ENCODE results near the gene WNT9B. TPM values are rescaled to one million over a fixed set of nuclear protein-coding genes. Genes with fewer than 3 reads are reported as not detected.

Gene WNT9B
- total and polyA plus RNA-seq, 4 experiments from 2014 or later: not detected

- peaks cover 2 to 5% (median 3%) of the 10 kb centered on the region in 4 donors for H3K4me1 Mint-ChIP-seq
- no peak overlapping the region for H3K4me3 ChIP-seq (ENCODE audit: low read length in 2 of 2)
- no peaks in the 10 kb centered on the region for H3K36me3 ChIP-seq (ENCODE audit: insufficient read depth, low read length)
- no peaks in the 10 kb centered on the region for H3K36me3 Mint-ChIP-seq
- CTCF ChIA-PET (ENCODE audit: partially characterized antibody): no interaction called here
- no peak for DNase-seq
- no peak overlapping the region for H3K27ac Mint-ChIP-seq
- H3K27me3 ChIP-seq (ENCODE audit: insufficient read depth, low read length): no peaks in the 10 kb centered on the region
- no peak overlapping the region for H3K4me3 Mint-ChIP-seq
- no peaks in the 10 kb centered on the region for H3K4me1 ChIP-seq (ENCODE audit: insufficient read depth, low read length)
- peaks cover 5 to 19% of the 10 kb centered on the region in 2 donors for H3K27me3 Mint-ChIP-seq
- intact Hi-C loops (cut with micrococcal nuclease): no loop called here
- H3K27ac ChIP-seq (ENCODE audit: low read depth, low read length): no peak overlapping the region
- POLR2A ChIA-PET (ENCODE audit: partially characterized antibody): no interaction called here
- no peaks in the 10 kb centered on the region for H3K9me3 ChIP-seq (ENCODE audit: control insufficient read depth in 1 of 2, low read length in 2 of 2)
- H3K9me3 Mint-ChIP-seq: peaks cover 0 to 10% (median 3%) of the 10 kb centered on the region in 8 donors
Measured at GRCh38 chr17:46901291-46901690, 49.9 kb downstream of the WNT9B start.

DNA sequence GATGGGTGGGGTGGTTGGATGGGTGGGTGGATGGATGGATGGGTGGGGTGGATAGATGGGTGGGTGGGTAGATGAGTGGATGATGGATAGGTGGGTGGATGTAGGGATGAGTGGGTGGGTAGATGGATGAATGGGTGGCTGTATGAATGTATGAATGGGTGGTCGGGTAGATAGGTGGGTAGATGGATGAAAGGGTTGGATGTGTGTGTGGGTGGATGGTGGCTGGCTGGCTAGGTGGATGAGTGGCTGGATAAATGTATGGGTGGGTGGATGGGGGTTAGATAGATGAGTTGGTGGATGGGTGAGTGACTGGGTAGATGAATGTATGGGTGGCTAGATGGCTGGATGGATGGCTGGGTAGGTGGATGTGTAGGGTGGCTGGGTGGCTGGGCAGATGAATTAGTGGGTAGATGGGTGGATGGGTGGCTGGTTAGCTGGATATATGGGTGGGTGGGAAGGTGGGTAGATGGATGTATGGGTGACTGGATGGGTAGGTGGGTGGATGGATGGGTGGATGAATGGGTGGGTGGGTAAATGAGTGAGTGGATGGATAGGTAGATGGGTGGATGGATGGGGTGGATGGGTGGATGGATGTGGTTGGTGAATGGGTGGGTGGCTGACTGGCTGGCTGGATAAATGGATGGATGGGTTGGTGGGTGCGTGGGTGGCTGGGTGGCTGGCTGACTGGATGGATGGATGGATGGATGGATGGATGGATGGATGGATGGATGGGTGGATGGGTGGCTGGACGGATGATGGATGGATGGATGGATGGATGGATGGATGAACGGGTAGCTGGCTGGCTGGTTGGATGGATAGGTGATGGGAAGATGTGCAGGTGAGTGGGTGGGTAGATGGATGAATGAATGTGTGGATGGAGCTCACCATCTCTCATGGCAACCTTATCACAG, 52.6 kb downstream of the WNT9B start:
- no peak overlapping the region for H3K27ac ChIP-seq (ENCODE audit: low read depth, low read length)
- Mint-ChIP-seq H3K27ac (no peak overlapping the region), H3K27me3 (peaks cover 4 to 10% of the 10 kb centered on the region in 2 donors), H3K4me3 (no peak overlapping the region), H3K9me3 (peaks cover 0 to 3% (median 0%) of the 10 kb centered on the region in 8 donors), H3K36me3 (no peaks in the 10 kb centered on the region), H3K4me1 (peaks cover 2 to 5% (median 3%) of the 10 kb centered on the region in 4 donors)
- intact Hi-C loops (cut with micrococcal nuclease): no loop called here
- H3K9me3 ChIP-seq (ENCODE audit: control insufficient read depth in 1 of 2, low read length in 2 of 2): no peaks in the 10 kb centered on the region
- H3K4me3 ChIP-seq (ENCODE audit: low read length in 2 of 2): no peak overlapping the region
- no peaks in the 10 kb centered on the region for H3K27me3 ChIP-seq (ENCODE audit: insufficient read depth, low read length)
- POLR2A ChIA-PET (ENCODE audit: partially characterized antibody): no interaction called here
- no peaks in the 10 kb centered on the region for H3K4me1 ChIP-seq (ENCODE audit: insufficient read depth, low read length)
- CTCF ChIA-PET (ENCODE audit: partially characterized antibody): no interaction called here
- H3K36me3 ChIP-seq (ENCODE audit: insufficient read depth, low read length): no peaks in the 10 kb centered on the region
- no peak for DNase-seq

DNA sequence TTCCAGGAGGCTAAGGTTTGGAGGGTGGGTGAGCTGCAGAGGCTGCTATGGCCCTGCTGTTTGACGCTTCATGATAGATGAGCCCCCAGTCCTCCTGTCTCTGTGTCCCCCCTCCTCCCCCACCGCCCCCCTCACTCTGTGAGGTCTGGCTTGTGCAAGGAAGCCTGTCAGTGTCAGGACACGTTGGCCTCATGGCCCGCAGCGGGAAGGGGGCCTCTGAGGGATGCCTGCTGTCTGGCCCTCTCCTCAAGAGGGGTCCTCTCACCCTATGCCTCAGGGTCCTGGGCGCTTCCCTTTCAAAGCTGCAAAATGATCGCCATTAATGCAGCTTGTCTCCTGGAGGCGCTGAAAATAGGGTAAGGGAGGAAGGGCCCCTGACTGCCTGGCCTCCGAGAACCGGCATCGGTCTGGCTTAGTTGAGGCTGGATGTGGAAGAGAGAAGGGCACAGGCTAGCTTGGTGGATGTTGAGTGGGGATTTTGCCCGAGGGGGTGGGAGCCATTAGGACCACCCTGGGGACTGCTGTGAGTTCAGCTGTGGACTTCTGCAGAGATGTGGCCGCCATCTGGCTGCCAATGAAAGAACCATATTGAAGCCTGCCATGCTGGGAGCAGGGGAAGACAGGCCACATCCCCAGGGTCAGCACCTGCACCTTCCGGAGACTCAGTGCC, 56.8 kb downstream of the WNT9B start:
- H3K4me1 Mint-ChIP-seq: peaks cover 2 to 5% (median 3%) of the 10 kb centered on the region in 4 donors
- no peak overlapping the region for H3K27ac Mint-ChIP-seq
- H3K4me1 ChIP-seq (ENCODE audit: insufficient read depth, low read length): no peaks in the 10 kb centered on the region
- no peak overlapping the region for H3K4me3 Mint-ChIP-seq
- H3K9me3 ChIP-seq (ENCODE audit: control insufficient read depth in 1 of 2, low read length in 2 of 2): no peaks in the 10 kb centered on the region
- H3K36me3 ChIP-seq (ENCODE audit: insufficient read depth, low read length): no peaks in the 10 kb centered on the region
- POLR2A ChIA-PET (ENCODE audit: partially characterized antibody): no interaction called here
- intact Hi-C loops (cut with micrococcal nuclease): no loop called here
- CTCF ChIA-PET (ENCODE audit: partially characterized antibody): no interaction called here
- H3K9me3 Mint-ChIP-seq: no peaks in the 10 kb centered on the region
- no peak for DNase-seq
- H3K27ac ChIP-seq (ENCODE audit: low read depth, low read length): no peak overlapping the region
- no peaks in the 10 kb centered on the region for H3K27me3 ChIP-seq (ENCODE audit: insufficient read depth, low read length)
- H3K36me3 Mint-ChIP-seq: no peaks in the 10 kb centered on the region
- peaks cover under 1 to 6% of the 10 kb centered on the region in 2 donors for H3K27me3 Mint-ChIP-seq
- H3K4me3 ChIP-seq (ENCODE audit: low read length in 2 of 2): no peak overlapping the region

- ChIA-PET CTCF (ENCODE audit: partially characterized antibody) (interaction anchor here (0.7 kb wide), 2 partner anchors 29 to 33 kb away, joined by 3 read pairs; no protein-coding TSS in a partner anchor), POLR2A (ENCODE audit: partially characterized antibody) (no interaction called here)
- Histone ChIP-seq H3K27me3 (ENCODE audit: insufficient read depth, low read length) (no peaks in the 10 kb centered on the region), H3K36me3 (ENCODE audit: insufficient read depth, low read length) (no peaks in the 10 kb centered on the region), H3K27ac (ENCODE audit: low read depth, low read length) (no peak overlapping the region), H3K4me3 (ENCODE audit: low read length in 2 of 2) (no peak overlapping the region), H3K9me3 (ENCODE audit: control insufficient read depth in 1 of 2, low read length in 2 of 2) (no peaks in the 10 kb centered on the region), H3K4me1 (ENCODE audit: insufficient read depth, low read length) (no peaks in the 10 kb centered on the region)
- DNase-seq: no peak
- Mint-ChIP-seq H3K4me3 (no peak overlapping the region), H3K36me3 (no peaks in the 10 kb centered on the region), H3K9me3 (no peaks in the 10 kb centered on the region), H3K27me3 (peaks cover 1 to 10% of the 10 kb centered on the region in 2 donors), H3K4me1 (peaks cover 2 to 4% (median 2%) of the 10 kb centered on the region in 4 donors), H3K27ac (peak overlapping the region in 1 of 7 donors; percentile 19)
- intact Hi-C loops (cut with micrococcal nuclease): no loop called here
Measured at GRCh38 chr17:46910179-46910927, 59.0 kb downstream of the WNT9B start.

DNA sequence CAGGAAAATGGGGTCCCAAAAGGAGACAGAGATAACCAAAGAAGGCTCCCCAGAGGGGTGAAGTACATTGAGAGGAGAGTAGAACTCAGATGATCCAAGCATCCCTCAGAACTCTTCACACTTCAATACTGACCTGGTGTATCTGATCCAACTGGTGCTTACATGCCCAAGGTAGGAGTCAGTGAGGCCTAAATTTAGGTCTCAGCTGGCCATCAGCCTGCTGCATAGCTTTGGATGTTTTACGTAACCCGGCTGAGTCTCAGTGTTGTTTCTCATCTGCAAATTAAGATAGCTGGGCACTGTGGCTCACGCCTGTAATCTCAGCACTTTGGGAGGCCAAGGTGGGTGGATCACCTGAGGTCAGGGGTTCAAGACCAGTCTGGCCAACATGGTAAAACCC, 59.9 kb downstream of the WNT9B start:
- Mint-ChIP-seq H3K36me3 (no peaks in the 10 kb centered on the region), H3K27ac (no peak overlapping the region), H3K4me1 (no peaks in the 10 kb centered on the region), H3K9me3 (no peaks in the 10 kb centered on the region), H3K27me3 (peaks cover 1 to 8% of the 10 kb centered on the region in 2 donors), H3K4me3 (no peak overlapping the region)
- H3K9me3 ChIP-seq (ENCODE audit: control insufficient read depth in 1 of 2, low read length in 2 of 2): no peaks in the 10 kb centered on the region
- H3K4me1 ChIP-seq (ENCODE audit: insufficient read depth, low read length): no peaks in the 10 kb centered on the region
- ChIA-PET POLR2A (ENCODE audit: partially characterized antibody) (no interaction called here), CTCF (ENCODE audit: partially characterized antibody) (interaction anchor here (0.7 kb wide), 1 partner anchor 28 kb away, joined by 3 read pairs; no protein-coding TSS in a partner anchor)
- H3K27ac ChIP-seq (ENCODE audit: low read depth, low read length): no peak overlapping the region
- DNase-seq: no peak
- intact Hi-C loops (cut with micrococcal nuclease): no loop called here
- no peaks in the 10 kb centered on the region for H3K36me3 ChIP-seq (ENCODE audit: insufficient read depth, low read length)
- no peak overlapping the region for H3K4me3 ChIP-seq (ENCODE audit: low read length in 2 of 2)
- no peaks in the 10 kb centered on the region for H3K27me3 ChIP-seq (ENCODE audit: insufficient read depth, low read length)

DNA sequence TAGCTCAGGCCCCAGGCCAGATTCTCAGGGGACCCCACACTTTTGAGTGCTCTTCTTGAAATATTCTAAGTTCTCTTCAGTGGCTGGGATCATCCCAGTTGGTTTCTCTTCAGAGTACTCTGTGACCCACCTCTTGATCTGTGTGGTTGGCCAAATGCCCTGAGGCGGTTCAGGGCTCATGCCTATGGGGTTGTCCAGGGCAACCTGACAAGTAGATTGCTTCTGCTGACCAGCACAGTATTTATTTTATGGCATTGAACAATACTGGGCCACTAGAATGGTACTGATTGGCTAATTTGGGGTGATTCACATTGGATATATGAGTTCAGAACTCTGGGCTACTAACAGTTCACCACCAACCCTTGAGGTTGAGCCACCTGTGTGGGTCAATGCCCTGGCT, 64.2 kb downstream of the WNT9B start:
- intact Hi-C loops (cut with micrococcal nuclease): no loop called here

DNA sequence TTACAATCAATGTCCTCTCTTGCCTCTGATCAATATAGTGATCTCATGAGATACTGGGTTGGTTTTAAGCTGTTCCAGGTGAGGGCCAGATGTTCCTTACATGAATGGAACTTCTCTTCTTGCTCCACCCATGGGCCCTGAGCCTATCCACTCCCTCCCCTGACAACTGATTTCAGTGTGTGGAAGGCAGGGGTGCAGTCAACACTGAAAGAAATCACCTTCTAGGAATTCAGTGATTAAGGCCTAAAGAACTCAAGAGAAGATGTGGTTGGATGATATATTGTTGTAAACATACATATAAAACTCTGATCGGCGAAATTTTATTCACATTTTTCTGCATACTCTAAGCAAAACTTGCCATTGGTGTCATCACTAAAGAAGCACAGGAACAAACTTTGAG, 64.8 kb downstream of the WNT9B start:
- Mint-ChIP-seq H3K36me3 (no peaks in the 10 kb centered on the region), H3K9me3 (no peaks in the 10 kb centered on the region), H3K27me3 (peaks cover 1 to 5% of the 10 kb centered on the region in 2 donors), H3K27ac (no peak overlapping the region), H3K4me1 (no peaks in the 10 kb centered on the region), H3K4me3 (no peak overlapping the region)
- Histone ChIP-seq H3K4me1 (ENCODE audit: insufficient read depth, low read length) (no peaks in the 10 kb centered on the region), H3K27me3 (ENCODE audit: insufficient read depth, low read length) (no peaks in the 10 kb centered on the region), H3K4me3 (ENCODE audit: low read length in 2 of 2) (no peak overlapping the region), H3K36me3 (ENCODE audit: insufficient read depth, low read length) (no peaks in the 10 kb centered on the region), H3K27ac (ENCODE audit: low read depth, low read length) (no peak overlapping the region), H3K9me3 (ENCODE audit: control insufficient read depth in 1 of 2, low read length in 2 of 2) (no peaks in the 10 kb centered on the region)
- ChIA-PET POLR2A (ENCODE audit: partially characterized antibody) (no interaction called here), CTCF (ENCODE audit: partially characterized antibody) (no interaction called here)
- DNase-seq: no peak
- intact Hi-C loops (cut with micrococcal nuclease): no loop called here

More for the DNA sequence above, 64.2 kb downstream of the WNT9B start:
- Mint-ChIP-seq H3K4me3 (no peak overlapping the region), H3K9me3 (no peaks in the 10 kb centered on the region), H3K27ac (no peak overlapping the region), H3K36me3 (no peaks in the 10 kb centered on the region), H3K27me3 (peaks cover 1 to 8% of the 10 kb centered on the region in 2 donors), H3K4me1 (no peaks in the 10 kb centered on the region)
- ChIA-PET POLR2A (ENCODE audit: partially characterized antibody) (no interaction called here), CTCF (ENCODE audit: partially characterized antibody) (no interaction called here)
- DNase-seq: no peak
- H3K27ac ChIP-seq (ENCODE audit: low read depth, low read length): no peak overlapping the region
- H3K9me3 ChIP-seq (ENCODE audit: control insufficient read depth in 1 of 2, low read length in 2 of 2): no peaks in the 10 kb centered on the region
- H3K27me3 ChIP-seq (ENCODE audit: insufficient read depth, low read length): no peaks in the 10 kb centered on the region
- no peaks in the 10 kb centered on the region for H3K4me1 ChIP-seq (ENCODE audit: insufficient read depth, low read length)
- H3K4me3 ChIP-seq (ENCODE audit: low read length in 2 of 2): no peak overlapping the region
- H3K36me3 ChIP-seq (ENCODE audit: insufficient read depth, low read length): no peaks in the 10 kb centered on the region

Measured in CD4-positive, alpha-beta memory T cell (primary cell).